ENCODE data around the gene DNM3.

DNM3 gene

GRCh38 chr1:172328266-172328665 lies 487.0 kb downstream of the DNM3 start:
- no peak for DNase-seq (ENCODE audit: low spot score)

- no peak for DNase-seq (ENCODE audit: low spot score)
Observed at GRCh38 chr1:172332230-172332629, 490.9 kb downstream of the DNM3 start.

- DNase-seq (ENCODE audit: low spot score), result no peak
Observed at GRCh38 chr1:172335377-172335776, 494.1 kb downstream of the DNM3 start.

GRCh38 chr1:172338295-172338735 lies 497.0 kb downstream of the DNM3 start:
- no peak for DNase-seq (ENCODE audit: low spot score)

- DNase-seq (ENCODE audit: low spot score), result no peak
Observed at GRCh38 chr1:172339842-172340241, 498.5 kb downstream of the DNM3 start.

GRCh38 chr1:172340520-172340919 lies 499.2 kb downstream of the DNM3 start:
- DNase-seq (ENCODE audit: low spot score), result no peak

- no peak for DNase-seq (ENCODE audit: low spot score)
Observed at GRCh38 chr1:172341697-172342096, 500.4 kb downstream of the DNM3 start.

- no peak for DNase-seq (ENCODE audit: low spot score)
Observed at GRCh38 chr1:172342584-172343239, 501.4 kb downstream of the DNM3 start.

GRCh38 chr1:172343240-172344160 lies 502.2 kb downstream of the DNM3 start:
- no peak for DNase-seq (ENCODE audit: low spot score)

- DNase-seq (ENCODE audit: low spot score), result no peak
Observed at GRCh38 chr1:172344444-172344843, 503.1 kb downstream of the DNM3 start.

GRCh38 chr1:172345077-172345476 lies 503.8 kb downstream of the DNM3 start:
- DNase-seq (ENCODE audit: low spot score), result no peak

GRCh38 chr1:172347416-172347815 lies 506.1 kb downstream of the DNM3 start:
- DNase-seq (ENCODE audit: low spot score), result no peak

GRCh38 chr1:172350856-172351255 lies 509.6 kb downstream of the DNM3 start:
- no peak for DNase-seq (ENCODE audit: low spot score)

- DNase-seq (ENCODE audit: low spot score), result no peak
Observed at GRCh38 chr1:172351346-172351745, 510.0 kb downstream of the DNM3 start.

GRCh38 chr1:172351754-172352161 lies 510.5 kb downstream of the DNM3 start:
- DNase-seq (ENCODE audit: low spot score), result peak; percentile 67

GRCh38 chr1:172352435-172352834 lies 511.1 kb downstream of the DNM3 start:
- DNase-seq (ENCODE audit: low spot score), result no peak

GRCh38 chr1:172354291-172355274 lies 513.3 kb downstream of the DNM3 start:
- no peak for DNase-seq (ENCODE audit: low spot score)

- no peak for DNase-seq (ENCODE audit: low spot score)
Observed at GRCh38 chr1:172356620-172357019, 515.3 kb downstream of the DNM3 start.

- no peak for DNase-seq (ENCODE audit: low spot score)
Observed at GRCh38 chr1:172357753-172358385, 516.6 kb downstream of the DNM3 start.

- DNase-seq (ENCODE audit: low spot score), result no peak
Observed at GRCh38 chr1:172359491-172359999, 518.2 kb downstream of the DNM3 start.

- no peak for DNase-seq (ENCODE audit: low spot score)
Observed at GRCh38 chr1:172360511-172360910, 519.2 kb downstream of the DNM3 start.

Measured in left forelimb (tissue), 1 donor.